Panc1 (cell line): ENCODE data around the gene KIAA0586. TPM values are rescaled to one million over a fixed set of nuclear protein-coding genes. Genes with fewer than 3 reads are reported as not detected.

Experiments
- ATAC-seq: fragments of 200-7000 bp; cut with Tn5 transposase; 2 replicates; pipeline ENCODE4 v1.9.1; 2020; ENCODE audit warnings: mild to moderate bottlenecking, moderate library complexity
- BruUV-seq: library from RNA; stranded (reverse); fragments of 400-500 nt; replicated peaks from 2 replicates; lab custom pipeline; 2021; lab: Mats Ljungman, UMichigan
- CTCF ChIA-PET: fragments of 300-600 bp; sonication (Branson Sonifier 250); formaldehyde crosslinking; loops from one replicate; lab custom pipeline; 2022; ENCODE audit warnings: antibody characterized with exemption; lab: Charles Lee
- POLR2A ChIA-PET: fragments of 300-600 bp; sonication (Branson Sonifier 250); formaldehyde crosslinking; loops from one replicate; lab custom pipeline; 2022; ENCODE audit warnings: antibody characterized with exemption; lab: Charles Lee
- DNase-seq: peaks from one replicate; pipeline ENCODE4 v3.0.0-alpha.2; 2010; ENCODE audit warnings: low read depth, low spot score
- H3K27ac ChIP-seq: 2 replicates; pipeline ENCODE4 v1.5.1; 2011; ENCODE audit warnings: mild to moderate bottlenecking, low read length, inconsistent platforms
- H3K27me3 ChIP-seq: fragments of 200-500 bp; sonication (Bioruptor generic); 2 replicates; pipeline ENCODE4 v1.6.0; 2014; ENCODE audit warnings: low read length, inconsistent platforms; ENCODE audit not compliant: control insufficient read depth, insufficient read depth
- H3K36me3 ChIP-seq: fragments of 200-500 bp; sonication (Bioruptor generic); 2 replicates; pipeline ENCODE4 v1.5.1; 2014; ENCODE audit warnings: inconsistent platforms, mild to moderate bottlenecking, low read length, moderate library complexity; ENCODE audit not compliant: control insufficient read depth, insufficient read depth
- H3K4me1 ChIP-seq: 2 replicates; pipeline ENCODE4 v1.5.1; 2011; ENCODE audit warnings: inconsistent platforms, mild to moderate bottlenecking, low read length, moderate library complexity; ENCODE audit not compliant: control insufficient read depth, insufficient read depth
- H3K4me3 ChIP-seq, 2 experiments: 2 replicates each; pipeline ENCODE4 v1.5.1; 2011 to 2012; ENCODE audit warnings: low read depth in 2 of 2, low read length in 2 of 2, mild to moderate bottlenecking in 2 of 2, inconsistent platforms in 1 of 2, moderate library complexity in 1 of 2
- H3K9me3 ChIP-seq: fragments of 200-500 bp; sonication (Bioruptor generic); 2 replicates; pipeline ENCODE4 v1.5.1; 2014; ENCODE audit warnings: low read depth, mild to moderate bottlenecking, inconsistent platforms, low read length, moderate library complexity; ENCODE audit not compliant: control insufficient read depth, insufficient read depth
- POLR2AphosphoS5 ChIP-seq: IDR thresholded peaks from 2 replicates; pipeline ENCODE4 v1.6.1; 2012; ENCODE audit warnings: mild to moderate bottlenecking, low read depth, low read length, moderate library complexity
- SIN3A ChIP-seq: IDR thresholded peaks from 2 replicates; pipeline ENCODE4 v1.6.1; 2012; ENCODE audit warnings: low read depth, mild to moderate bottlenecking, low read length, moderate library complexity, borderline replicate concordance; ENCODE audit not compliant: insufficient read depth
- TCF7L2 ChIP-seq: IDR thresholded peaks from 2 replicates; pipeline ENCODE4 v1.6.1; 2011; ENCODE audit warnings: mild to moderate bottlenecking, low read depth, low read length, inconsistent platforms
- in situ Hi-C: cut with HindIII; loops from 2 replicates; pipeline ENCODE4 v1.10.0; 2016; ENCODE audit warnings: low sequenced_read_pairs, low pct_unique_long_range_greater_than_20kb
- intact Hi-C: fragments of 100-400 bp; cut with micrococcal nuclease; formaldehyde crosslinking; loops from one replicate; pipeline ENCODE4 v1.10.0; 2022; ENCODE audit not compliant: unreplicated experiment
- total RNA-seq: library from RNA; stranded (reverse); gene quantifications from one replicate; pipeline ENCODE4 v1.2.1, GENCODE V29; 2021; ENCODE audit not compliant: unreplicated experiment
- TF ChIP-seq, protein P1 (sequence below): fragments of 450-650 bp; IDR thresholded peaks from 2 replicates; pipeline ENCODE4 v1.5.1; 2017; ENCODE audit warnings: mild to moderate bottlenecking
- TF ChIP-seq, protein P2 (sequence below), 2 experiments: IDR thresholded peaks; 2 replicates each; pipeline ENCODE4 v1.6.1; 2011 to 2012; ENCODE audit warnings: low read depth in 2 of 2, control low read depth in 1 of 2, low read length in 1 of 2, mild to moderate bottlenecking in 1 of 2, moderate library complexity in 1 of 2; ENCODE audit not compliant: insufficient read depth in 1 of 2

KIAA0586 gene
- total RNA-seq, 1 experiment from 2014 or later: 14.7 TPM

DNA sequence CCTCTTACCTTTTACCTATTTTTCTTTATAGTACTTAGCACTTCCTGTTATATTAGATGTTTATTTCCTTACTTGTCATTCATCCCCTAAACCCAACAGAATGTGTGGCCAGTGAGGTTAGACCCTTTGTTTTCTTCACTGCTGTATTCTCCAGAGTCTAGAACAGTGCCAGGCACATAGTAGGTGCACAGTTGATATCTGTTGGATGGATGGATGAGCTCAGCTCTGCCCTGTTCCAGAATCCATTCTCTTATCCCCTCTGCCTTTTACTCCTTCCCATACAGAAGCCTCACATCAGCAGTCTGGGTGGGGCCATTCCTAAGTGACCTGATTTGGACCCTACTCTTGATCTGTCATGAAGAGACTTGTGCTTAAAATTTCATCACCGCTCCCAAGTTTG is 115.7 kb downstream of the KIAA0586 start:
- Histone ChIP-seq H3K9me3 (no peaks in the 10 kb centered on the region), H3K36me3 (no peaks in the 10 kb centered on the region), H3K27ac (no peak overlapping the region), H3K27me3 (no peaks in the 10 kb centered on the region), H3K4me3 (no peak overlapping the region), H3K4me1 (no peaks in the 10 kb centered on the region)
- ChIA-PET POLR2A (no interaction called here), CTCF (no interaction called here)
- in situ Hi-C loops: no loop called here
- TF ChIP-seq, protein P1, sequence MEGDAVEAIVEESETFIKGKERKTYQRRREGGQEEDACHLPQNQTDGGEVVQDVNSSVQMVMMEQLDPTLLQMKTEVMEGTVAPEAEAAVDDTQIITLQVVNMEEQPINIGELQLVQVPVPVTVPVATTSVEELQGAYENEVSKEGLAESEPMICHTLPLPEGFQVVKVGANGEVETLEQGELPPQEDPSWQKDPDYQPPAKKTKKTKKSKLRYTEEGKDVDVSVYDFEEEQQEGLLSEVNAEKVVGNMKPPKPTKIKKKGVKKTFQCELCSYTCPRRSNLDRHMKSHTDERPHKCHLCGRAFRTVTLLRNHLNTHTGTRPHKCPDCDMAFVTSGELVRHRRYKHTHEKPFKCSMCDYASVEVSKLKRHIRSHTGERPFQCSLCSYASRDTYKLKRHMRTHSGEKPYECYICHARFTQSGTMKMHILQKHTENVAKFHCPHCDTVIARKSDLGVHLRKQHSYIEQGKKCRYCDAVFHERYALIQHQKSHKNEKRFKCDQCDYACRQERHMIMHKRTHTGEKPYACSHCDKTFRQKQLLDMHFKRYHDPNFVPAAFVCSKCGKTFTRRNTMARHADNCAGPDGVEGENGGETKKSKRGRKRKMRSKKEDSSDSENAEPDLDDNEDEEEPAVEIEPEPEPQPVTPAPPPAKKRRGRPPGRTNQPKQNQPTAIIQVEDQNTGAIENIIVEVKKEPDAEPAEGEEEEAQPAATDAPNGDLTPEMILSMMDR: no peak
- TF ChIP-seq POLR2AphosphoS5 (no peak), SIN3A (no peak), TCF7L2 (no peak)
- TF ChIP-seq, protein P2, sequence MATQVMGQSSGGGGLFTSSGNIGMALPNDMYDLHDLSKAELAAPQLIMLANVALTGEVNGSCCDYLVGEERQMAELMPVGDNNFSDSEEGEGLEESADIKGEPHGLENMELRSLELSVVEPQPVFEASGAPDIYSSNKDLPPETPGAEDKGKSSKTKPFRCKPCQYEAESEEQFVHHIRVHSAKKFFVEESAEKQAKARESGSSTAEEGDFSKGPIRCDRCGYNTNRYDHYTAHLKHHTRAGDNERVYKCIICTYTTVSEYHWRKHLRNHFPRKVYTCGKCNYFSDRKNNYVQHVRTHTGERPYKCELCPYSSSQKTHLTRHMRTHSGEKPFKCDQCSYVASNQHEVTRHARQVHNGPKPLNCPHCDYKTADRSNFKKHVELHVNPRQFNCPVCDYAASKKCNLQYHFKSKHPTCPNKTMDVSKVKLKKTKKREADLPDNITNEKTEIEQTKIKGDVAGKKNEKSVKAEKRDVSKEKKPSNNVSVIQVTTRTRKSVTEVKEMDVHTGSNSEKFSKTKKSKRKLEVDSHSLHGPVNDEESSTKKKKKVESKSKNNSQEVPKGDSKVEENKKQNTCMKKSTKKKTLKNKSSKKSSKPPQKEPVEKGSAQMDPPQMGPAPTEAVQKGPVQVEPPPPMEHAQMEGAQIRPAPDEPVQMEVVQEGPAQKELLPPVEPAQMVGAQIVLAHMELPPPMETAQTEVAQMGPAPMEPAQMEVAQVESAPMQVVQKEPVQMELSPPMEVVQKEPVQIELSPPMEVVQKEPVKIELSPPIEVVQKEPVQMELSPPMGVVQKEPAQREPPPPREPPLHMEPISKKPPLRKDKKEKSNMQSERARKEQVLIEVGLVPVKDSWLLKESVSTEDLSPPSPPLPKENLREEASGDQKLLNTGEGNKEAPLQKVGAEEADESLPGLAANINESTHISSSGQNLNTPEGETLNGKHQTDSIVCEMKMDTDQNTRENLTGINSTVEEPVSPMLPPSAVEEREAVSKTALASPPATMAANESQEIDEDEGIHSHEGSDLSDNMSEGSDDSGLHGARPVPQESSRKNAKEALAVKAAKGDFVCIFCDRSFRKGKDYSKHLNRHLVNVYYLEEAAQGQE (IDR thresholded peaks at IDR 0.05; ENCODE audit: insufficient read depth in 1 of 2, low read depth in 2 of 2, low read length in 1 of 2): no peak
- BruUV-seq: no TSS peak
- ATAC-seq (no peak), DNase-seq (no peak)
- intact Hi-C loops: no loop called here

DNA sequence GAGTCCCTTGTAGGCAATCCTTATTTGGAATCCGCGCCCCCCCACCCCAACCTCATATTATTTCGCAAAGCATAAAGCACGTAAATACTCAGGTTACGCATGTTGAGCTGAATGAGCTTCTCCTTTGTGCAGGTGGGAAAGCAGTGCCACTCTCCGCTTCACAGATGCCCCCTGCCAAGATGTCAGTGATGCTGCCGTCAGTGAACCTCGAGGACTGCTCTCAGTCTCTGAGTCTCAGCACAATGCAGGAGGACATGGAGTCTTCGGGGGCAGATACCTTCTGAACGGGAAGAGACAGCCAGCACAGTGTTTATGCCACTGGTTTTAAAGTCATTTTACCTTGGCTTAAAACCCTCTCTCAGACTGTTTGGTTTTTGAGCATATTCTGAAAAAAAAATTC is 120.1 kb downstream of the KIAA0586 start:
- no peak for DNase-seq
- CTCF ChIA-PET: no interaction called here

More for the DNA sequence above, 120.1 kb downstream of the KIAA0586 start:
- Histone ChIP-seq H3K4me1 (no peaks in the 10 kb centered on the region), H3K4me3 (no peak overlapping the region), H3K27ac (no peak overlapping the region), H3K27me3 (no peaks in the 10 kb centered on the region), H3K36me3 (no peaks in the 10 kb centered on the region), H3K9me3 (no peaks in the 10 kb centered on the region)
- in situ Hi-C loops: no loop called here
- TF ChIP-seq TCF7L2 (no peak), SIN3A (no peak), POLR2AphosphoS5 (no peak)
- TF ChIP-seq, protein P1: no peak
- TF ChIP-seq, protein P2 (IDR thresholded peaks at IDR 0.05; ENCODE audit: insufficient read depth in 1 of 2, low read depth in 2 of 2, low read length in 1 of 2): no peak
- BruUV-seq: no TSS peak
- POLR2A ChIA-PET: no interaction called here
- intact Hi-C loops: no loop called here
- ATAC-seq: no peak
